DMS153 treated with DMSO at 0.1 percent for 48 hours (cell line): ENCODE results near the gene BACH2.
A peak's percentile ranks its signal among the peaks of the same experiment; 100 is the strongest.

Source experiments
- DNase-seq: peaks from one replicate; lab custom pipeline; 2025; ENCODE audit not compliant: unreplicated experiment; lab: John Stamatoyannopoulos, UW

The BACH2 gene

GRCh38 chr6:90302320-90302719 is 5.7 kb upstream of the BACH2 start:
- DNase-seq, result no peak

DNA sequence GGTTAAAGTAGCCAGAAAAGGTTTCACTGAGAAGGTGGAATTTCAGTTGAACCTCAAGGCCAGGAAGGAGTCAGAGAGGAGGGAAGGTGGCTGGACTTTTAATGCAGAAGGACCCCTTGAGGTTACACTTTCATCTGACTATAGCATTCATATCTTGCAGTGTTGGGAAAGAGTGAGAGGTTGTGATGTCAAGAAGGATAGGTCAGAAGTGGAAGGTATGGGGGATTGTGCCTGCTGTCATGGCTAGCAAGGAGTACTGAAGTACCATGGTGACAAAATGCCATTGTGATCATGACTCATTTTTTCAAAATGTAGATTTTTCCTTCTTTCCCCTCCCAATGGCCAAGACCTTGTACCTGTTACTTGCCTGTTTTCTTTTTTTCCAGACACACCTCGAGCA is 5.2 kb upstream of the BACH2 start:
- no peak for DNase-seq

DNA sequence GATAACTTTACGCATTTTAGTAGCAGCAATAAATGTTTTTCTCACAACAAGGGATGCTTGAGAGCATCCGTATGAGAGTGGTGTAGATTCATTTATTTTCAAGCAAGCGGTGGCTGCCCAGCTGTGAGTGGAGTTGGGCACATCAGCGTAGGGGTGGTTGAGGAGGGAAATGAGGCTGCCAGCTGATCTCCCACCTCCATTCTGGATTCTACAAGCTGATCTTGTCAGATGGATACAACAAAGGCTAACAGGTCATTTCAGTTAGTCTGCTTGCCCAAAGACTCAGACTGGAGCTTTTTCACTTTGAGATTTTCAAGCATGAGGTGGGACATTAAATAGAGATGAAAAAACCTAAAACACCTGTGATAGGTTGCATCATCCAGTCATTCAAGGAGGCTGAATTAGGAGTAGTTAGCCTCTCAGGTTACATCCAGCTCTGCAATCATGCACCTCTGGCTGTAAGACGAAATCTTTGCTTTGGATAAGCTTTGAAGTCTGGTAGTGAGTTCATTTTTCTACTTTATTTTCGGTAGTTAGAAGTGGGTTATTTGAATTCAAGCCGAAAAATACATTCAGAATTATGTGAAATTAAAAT is 1.9 kb upstream of the BACH2 start:
- DNase-seq, result no peak

DNA sequence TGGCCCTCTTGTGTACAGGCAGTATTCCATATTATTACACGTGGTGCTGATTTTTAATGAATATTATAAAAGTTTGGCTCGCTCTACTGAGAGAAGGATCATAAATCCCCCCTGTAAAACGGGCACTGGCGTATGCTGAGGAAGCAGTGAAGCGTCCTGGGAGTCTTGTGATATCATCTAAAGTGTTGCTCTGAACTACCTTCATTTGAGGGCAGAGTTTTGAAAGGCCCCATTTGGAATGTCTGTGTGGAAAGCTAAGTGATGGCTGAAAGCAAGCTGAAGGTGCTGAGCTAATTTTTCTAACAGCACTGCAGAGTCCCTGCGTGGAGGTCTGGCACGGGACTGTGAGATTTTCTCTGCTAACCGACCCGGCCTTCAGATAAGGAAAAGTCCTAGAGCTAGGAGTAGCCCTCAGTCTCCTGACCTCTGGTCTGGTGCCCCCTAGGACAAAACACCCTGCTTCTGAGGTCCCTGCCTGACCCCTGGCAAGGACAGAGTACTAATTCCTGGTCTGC is 1.3 kb upstream of the BACH2 start:
- no peak for DNase-seq

DNA sequence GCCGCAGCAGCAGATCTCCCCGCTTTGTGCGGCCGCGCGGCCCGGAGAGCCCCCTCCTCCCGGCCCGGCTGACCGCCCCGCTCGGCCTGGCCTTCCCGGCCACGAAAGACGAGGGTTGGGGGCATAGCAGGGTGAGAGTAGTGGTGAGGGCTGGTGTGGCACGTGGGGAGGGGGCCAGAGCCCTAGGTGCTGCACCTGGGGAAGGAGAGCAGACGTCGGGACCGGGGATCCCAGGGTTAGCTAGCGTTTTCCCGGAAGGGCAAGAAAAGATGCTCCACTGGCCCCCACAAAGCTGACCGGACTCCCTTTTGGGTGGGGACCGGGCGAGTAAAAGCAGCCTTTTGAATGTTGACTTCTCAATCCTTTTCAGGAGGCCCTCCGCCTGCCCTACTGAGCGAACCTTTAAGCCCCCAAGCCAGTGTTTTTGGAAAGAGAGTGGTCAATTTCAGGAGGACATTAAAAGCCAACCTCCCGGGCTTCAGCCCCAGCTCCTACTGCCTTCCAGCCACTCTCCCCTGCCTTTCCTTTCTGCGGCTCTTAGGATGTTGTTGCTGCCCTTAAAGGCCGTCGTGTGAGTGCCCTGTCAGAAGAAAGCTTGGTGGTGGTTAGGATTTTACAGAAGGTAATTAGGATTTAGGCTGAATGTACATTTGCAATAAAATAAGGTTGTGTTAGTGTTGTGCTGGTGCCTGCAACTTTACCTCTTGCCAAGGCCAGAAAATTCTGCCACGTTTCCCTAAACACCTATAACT is 648 bp upstream of the BACH2 start:
- DNase-seq, result no peak

DNA sequence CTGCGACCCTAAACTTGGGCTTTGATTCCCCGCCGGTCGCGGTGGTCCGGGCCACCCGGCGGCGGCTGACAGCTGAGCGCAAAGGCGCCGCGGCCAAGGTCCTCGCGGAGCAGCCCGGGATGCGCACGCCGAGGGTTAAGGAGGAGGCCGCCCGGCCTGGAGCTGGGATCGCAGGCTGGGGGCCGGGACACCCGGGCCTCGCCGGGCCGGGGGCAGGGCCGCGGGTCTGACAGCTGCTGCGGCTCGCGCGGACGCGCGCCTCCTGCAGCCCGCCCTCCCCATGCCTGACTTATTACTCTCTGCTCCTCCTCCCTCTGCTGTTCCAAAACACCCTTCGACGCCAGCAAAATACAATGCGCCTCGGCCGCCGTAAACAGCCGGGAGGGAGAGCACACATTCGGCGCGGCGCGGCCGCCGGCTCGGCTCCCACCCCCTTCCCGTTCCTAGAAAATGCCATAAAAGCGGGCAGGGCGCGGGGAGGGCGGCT is 746 bp downstream of the BACH2 start:
- peak; percentile 30 for DNase-seq

DNA sequence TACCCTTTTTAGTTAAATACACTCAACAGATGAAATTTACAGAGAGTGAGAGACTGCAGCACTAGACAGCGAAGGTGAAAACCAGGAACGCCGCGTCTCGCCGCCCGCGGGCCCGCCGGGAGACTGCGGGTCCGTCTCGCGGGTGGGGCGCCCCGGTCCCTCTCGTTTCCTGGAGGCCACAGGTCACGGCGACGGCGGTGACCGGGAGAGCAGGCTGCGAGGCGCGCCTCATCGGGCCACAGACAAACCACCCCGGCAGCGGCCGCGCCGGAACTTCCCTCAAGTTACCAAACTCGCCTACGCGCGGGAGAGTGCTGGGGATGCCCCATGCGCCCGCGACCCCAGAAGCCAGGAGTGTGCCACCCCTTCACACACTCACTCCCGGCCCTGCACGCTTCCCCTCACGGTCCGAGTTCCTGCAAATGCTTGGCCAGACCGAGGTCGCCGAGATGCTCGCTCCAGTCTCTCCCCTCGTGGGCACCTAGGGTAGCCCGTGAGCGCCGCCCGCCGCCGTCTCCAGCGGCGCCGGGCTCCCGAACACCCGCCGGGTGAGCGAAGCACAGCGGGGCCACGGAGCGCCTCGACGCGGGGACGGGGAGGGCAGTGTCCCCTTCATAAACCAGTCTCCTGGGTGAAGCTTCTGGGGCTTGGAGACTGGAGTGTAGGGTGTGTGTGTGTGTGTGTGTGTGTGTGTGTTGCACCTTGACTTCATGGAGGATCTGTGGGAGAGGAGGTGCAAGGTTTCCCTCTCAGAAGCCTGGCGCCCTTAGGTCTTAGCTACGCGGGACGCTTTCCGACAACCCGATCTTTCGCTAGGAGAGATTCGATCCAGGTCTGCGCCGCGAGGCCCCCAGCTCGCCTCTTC is 1.4 kb downstream of the BACH2 start:
- peak; percentile 39 for DNase-seq

DNA sequence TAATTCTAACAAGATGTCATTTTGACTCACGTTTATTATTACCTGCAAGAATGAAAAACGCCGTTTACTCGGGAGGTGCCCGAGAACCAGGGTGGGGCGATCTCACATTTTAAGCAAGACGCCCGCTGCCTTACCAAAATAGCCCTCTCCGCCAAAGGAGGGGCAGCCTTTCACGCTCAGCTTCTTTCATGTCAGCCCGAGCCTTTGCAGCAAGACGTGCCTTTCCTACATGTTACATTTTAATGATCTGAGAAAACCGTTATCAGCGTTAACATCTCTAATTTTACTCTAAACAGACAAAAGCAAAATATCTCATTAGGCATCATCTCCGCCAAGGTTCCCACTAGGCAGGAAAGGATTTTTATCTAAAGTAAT is 2.0 kb downstream of the BACH2 start:
- no peak for DNase-seq

DNA sequence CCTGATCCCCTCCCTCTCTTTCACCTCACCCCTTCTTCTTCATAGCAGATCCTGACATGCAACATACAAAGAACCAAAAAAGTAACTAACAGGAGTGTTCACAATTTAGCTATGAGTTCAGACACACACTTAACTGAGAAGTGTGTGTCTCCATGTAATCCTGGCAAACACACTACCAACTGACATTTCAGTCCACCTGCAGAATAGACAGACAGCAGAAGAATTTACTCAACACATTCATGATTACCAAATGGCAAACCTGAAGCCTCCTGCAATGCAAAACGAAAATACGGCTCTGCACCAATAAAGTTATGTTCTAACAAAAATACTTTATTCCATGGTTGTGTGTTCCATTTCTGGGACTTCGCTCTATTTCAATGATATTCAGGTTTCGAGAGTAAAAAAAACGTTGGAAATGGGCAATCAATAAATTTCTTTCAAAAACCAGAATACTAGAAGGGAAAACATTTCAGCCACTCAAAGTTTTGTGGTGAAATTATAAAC is 2.6 kb downstream of the BACH2 start:
- no peak for DNase-seq

DNA sequence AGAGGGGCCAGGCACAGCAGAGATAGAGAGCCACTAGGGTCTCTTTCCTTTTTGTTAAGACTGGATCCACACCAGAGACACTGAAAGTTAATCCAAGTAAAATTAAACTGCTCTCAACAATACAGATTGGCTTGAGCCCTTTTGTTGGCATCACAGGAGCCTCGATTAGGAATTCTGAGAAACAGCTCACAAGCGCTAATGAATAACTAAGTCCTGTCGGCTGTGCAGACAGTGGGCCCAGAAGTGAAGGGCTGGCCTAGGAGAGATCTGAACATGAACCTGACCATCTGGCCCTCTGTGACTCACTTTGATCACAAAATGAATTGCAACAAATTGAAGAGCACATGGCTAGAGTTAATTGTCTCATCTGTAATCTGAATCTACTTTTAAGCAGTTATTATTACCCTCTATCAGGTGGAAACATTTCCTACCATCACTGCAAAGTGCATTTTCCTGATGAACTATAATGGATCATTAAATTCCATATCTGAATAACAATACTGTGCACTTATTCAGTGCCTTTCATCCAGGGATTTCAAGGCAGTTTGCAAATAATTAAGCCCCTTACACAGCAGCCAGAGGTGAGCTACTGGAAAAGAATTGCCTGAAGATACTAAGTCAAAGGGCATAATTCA is 3.2 kb downstream of the BACH2 start:
- DNase-seq, result no peak

GRCh38 chr6:90291565-90291964 is 5.1 kb downstream of the BACH2 start:
- no peak for DNase-seq

DNA sequence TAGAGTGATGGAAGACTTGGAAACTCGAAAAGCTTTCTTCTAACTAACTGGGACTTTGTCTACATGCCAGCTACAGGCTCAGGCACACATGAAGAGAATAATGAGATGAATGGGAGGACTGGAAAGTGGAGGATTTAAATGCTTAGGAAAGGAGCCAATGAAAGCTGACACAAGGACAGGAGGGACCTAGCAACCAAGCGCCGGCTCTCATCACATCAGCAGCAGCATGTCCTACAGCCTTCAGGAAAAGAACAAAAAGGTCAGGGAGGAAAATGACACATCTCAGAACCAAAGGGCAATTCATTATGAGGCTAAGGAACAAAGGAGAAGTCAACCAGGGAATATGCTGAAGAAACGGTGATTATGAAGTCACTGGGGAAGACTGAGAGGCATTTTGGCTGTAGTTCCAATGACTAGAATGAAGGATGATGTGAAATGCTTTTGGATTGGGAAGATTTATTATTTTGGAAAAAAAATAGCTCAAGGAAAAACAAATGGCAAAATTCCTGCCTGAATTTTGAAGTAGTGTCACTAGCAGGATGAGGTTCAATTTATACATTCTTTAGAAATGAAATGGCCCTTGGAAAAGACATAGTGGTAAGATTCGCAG is 5.7 kb downstream of the BACH2 start:
- DNase-seq, result no peak

DNA sequence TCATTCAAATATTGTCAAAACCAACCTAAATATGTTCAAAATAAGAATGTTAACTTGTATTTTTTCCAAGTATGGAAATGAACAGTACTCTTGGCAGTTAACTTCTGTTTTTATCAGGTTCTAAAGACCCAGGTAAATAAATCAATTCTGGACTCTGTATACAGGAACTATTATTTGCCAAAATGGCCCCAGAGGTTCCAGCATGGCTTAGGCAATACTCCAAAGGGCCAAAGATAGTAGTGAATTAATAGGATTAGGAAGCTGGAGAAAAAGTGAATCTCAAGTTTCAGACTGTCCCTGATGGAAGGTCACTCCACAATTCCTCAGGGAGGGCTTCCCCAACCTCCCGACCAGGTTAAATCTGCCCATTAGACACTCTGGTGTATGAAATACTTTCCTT is 6.7 kb downstream of the BACH2 start:
- no peak for DNase-seq

GRCh38 chr6:90288404-90288803 is 8.2 kb downstream of the BACH2 start:
- no peak for DNase-seq

DNA sequence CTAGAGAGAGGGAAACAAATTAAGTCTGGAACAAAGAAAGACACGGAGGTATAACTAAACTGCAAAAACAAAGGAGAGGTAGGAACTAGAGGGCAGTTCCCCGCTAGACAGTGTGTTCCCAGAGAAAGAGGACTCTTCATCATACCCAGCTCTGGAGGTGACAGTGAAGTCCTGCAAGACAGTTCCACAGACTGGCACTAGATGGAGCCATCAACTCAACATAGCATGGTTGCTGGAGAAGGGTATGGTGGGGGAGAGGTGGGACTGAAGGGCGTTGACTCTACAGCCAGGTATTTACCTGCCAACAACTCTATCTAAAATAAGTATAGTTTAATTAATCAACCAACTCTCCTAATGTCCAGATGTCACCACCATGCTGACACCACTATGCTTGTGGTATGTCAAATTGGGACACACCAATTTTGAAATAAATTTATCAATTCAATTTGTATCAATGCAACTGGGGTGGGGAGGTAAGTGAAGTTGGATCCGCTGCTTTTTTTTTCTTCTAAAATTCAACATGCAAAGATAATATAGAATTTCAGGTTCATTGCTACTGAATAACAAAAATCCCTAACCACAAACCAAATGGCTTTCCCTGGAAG is 9.7 kb downstream of the BACH2 start:
- DNase-seq, result peak; percentile 40

GRCh38 chr6:90285611-90286381 is 10.8 kb downstream of the BACH2 start:
- peak; percentile 78 for DNase-seq

GRCh38 chr6:90285042-90285481 is 11.6 kb downstream of the BACH2 start:
- no peak for DNase-seq

DNA sequence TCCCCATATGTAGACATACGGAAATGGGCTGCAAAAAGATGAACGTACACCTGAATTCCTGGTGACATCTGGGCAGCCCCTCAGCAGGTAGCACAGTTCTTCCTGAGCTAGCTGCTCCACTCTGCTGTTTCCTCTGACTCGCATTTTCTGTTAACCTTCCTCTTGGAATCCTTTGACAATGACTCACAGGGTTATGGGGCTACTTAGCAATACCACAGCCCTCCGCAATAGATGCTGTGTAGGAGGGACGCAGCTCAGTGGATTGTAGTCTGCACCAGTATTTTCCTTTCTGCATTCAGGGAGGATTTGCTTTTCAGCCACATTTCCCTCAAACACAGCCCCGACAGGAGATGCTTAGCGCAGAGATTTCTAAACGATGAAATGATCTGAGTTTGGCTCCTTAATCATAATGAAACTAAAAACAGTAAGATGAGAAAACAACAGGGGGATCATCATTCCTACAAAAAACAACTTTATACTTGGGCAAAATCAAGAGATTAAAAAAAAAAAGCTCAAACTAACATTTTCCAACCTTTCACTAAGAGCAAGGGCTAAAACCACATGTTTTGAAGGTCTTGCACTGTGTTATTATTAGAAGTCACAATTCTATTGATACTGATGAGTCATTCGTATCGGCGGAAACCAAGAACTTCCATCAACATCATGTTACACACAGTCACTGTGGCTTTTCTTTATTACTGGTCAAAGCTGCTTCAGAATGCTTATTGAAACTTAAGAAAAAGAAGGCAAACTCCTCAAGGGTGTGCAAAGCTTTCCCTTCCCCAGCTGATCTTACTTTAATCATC is 12.2 kb downstream of the BACH2 start:
- no peak for DNase-seq
